Mucosa of descending colon (tissue), 3 donors: ENCODE data around the gene CC2D1A. TPM values are rescaled to one million over a fixed set of nuclear protein-coding genes. Genes with fewer than 3 reads are reported as not detected.

Experiments
- ATAC-seq: fragments of 200-7000 bp; cut with Tn5 transposase; one replicate; pipeline ENCODE4 v1.9.1; 2020; ENCODE audit warnings: mild to moderate bottlenecking, moderate library complexity
- DNase-seq, 3 donors: peaks; one replicate each; pipeline ENCODE4 v3.0.0-alpha.2; 2020
- H3K36me3 ChIP-seq: fragments of 200-600 bp; one replicate; pipeline ENCODE4 v1.8.0; 2021; ENCODE audit warnings: low read depth, mild to moderate bottlenecking
- H3K4me1 ChIP-seq: fragments of 200-600 bp; one replicate; pipeline ENCODE4 v1.8.0; 2021; ENCODE audit warnings: low read depth, mild to moderate bottlenecking
- H3K4me3 ChIP-seq: fragments of 200-600 bp; one replicate; pipeline ENCODE4 v1.8.0; 2021; ENCODE audit warnings: mild to moderate bottlenecking
- H3K9me3 ChIP-seq: fragments of 200-600 bp; one replicate; pipeline ENCODE4 v1.8.0; 2021; ENCODE audit warnings: mild to moderate bottlenecking
- CTCF ChIP-seq: fragments of 200-600 bp; IDR thresholded peaks from one replicate; pipeline ENCODE4 v1.8.0; 2022; ENCODE audit warnings: antibody characterized with exemption, mild to moderate bottlenecking
- intact Hi-C, 2 donors: fragments of 100-400 bp; cut with DNase I in 1 of 2; cut with micrococcal nuclease in 1 of 2; formaldehyde crosslinking; loops; one replicate each; pipeline versions ENCODE4 v1.11.0 to v1.11.1; 2022; cut with DNase I, micrococcal nuclease
- total RNA-seq, 3 donors: library from RNA; stranded (reverse); fragmentation: NEBNext Ultra II Directional in 2 of 3; extraction: Animal tissue kit (Norgen Biotek cat#: 25700) in 2 of 3; gene quantifications; one replicate each; pipeline versions ENCODE4 v1.2.1 to v1.2.4, GENCODE V29; 2021 to 2023
- donor health status: DM: no; HTN: no; CAD: no; lungs with moderate emphysema.
- donor health status: DM: no; HTN: no; CAD: no.
- donor health status: DM: no; HTN: yes; CAD: no.

The CC2D1A gene
- total RNA-seq, 3 donors from 2014 or later = 68.4 to 118 (median 101) TPM

- H3K36me3 ChIP-seq = no peaks in the 10 kb centered on the region
- no peak for ATAC-seq
- DNase-seq = no peak
- H3K4me1 ChIP-seq = peaks cover 65% of the 10 kb centered on the region
- no peak overlapping the region for H3K4me3 ChIP-seq
- H3K9me3 ChIP-seq = no peaks in the 10 kb centered on the region
- TF ChIP-seq CTCF = no peak
- intact Hi-C loops = loop anchor here (5.0 to 10.0 kb wide), 2 partner anchors 189 to 191 kb away; partner anchors contain the start of gene MISP3 (in 2 of the 2)
Measured at GRCh38 chr19:13883516-13884064, 22.4 kb upstream of the CC2D1A start.

DNA sequence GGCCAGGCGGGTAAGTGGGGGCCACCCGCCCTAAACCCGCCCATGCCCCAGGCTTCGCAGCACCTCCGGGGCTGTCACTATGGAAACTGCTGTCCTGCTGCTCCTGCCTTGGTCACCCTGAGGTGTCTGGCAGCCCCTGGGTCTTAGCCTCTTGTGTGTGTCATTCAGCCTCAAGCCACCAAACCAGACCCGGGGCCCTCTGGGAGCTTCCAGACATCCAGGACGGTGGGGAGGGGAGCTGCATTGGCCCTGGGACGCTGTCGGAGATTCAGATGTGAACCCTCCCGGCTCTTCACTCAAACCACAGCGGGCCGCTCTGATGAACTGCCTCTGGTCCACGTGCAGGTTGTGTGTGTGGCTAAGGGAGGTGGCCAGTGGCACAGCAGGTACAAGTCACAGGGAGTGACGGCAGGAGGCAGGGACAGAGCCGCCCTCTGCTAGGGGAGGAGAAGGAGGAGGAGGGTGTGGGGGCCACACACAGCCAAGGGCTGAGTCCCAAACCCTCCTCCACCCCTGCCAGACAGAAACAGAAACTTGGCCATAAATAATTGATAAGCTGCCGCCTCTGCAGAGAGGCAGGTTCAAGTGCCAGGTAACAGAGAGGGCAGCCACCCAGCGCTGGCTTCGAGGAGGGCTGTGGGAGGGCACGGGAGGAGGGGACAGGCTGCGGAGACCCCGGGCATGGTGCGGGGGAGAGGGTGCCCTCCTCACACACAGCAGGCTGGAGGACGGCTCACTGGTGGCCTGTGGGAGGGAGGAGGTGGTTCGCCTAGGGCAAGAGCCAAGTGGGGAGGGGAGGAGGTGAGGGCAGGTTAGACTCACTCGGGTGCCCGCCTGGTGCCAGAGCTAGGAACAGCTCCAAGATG is 21.0 kb upstream of the CC2D1A start:
- no peaks in the 10 kb centered on the region for H3K36me3 ChIP-seq
- H3K4me3 ChIP-seq = no peak overlapping the region
- DNase-seq = peak; percentile 76 to 86 (median 78)
- intact Hi-C loops = loop anchor here (5.0 to 10.0 kb wide), 2 partner anchors 187 to 190 kb away; partner anchors contain the start of gene MISP3 (in 2 of the 2)
- peak; percentile 63 for ATAC-seq
- no peaks in the 10 kb centered on the region for H3K9me3 ChIP-seq
- no peak for TF ChIP-seq CTCF
- peaks cover 62% of the 10 kb centered on the region for H3K4me1 ChIP-seq

DNA sequence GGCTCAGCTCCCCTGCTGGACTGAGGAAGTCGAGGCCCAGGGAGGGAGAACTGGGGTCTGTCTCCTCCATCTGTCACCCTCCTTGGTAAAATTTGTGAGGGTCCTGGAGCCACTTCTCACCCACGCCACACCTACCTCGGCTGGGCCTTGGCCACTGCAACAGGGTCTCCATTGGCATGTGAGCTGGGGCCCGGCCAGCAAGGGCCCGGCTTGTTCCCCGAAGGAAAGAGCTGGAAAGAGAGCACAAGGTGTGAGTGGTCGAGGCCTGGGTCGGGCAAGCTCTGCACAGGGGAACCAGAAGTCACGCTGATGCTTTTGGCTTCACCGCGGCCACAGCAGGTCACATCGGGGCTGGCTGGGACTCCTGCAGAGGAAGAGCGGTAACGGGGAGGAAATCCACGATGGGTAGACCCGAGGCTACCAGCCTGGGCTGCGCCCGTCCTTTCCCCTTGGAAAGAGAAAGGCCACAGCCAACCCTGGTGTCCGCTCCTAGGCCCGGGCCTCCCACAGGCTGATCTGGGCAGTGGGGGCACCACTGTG is 20.1 kb upstream of the CC2D1A start:
- DNase-seq (peak in 1 of 3 donors; percentile 45), ATAC-seq (no peak)
- intact Hi-C loops = loop anchor here in 1 of 2 donors (10.0 kb wide), 1 partner anchor 189 kb away; the partner anchor contains the start of gene MISP3
- Histone ChIP-seq H3K4me1 (peaks cover 53% of the 10 kb centered on the region), H3K36me3 (no peaks in the 10 kb centered on the region), H3K9me3 (no peaks in the 10 kb centered on the region), H3K4me3 (no peak overlapping the region)
- no peak for TF ChIP-seq CTCF

DNA sequence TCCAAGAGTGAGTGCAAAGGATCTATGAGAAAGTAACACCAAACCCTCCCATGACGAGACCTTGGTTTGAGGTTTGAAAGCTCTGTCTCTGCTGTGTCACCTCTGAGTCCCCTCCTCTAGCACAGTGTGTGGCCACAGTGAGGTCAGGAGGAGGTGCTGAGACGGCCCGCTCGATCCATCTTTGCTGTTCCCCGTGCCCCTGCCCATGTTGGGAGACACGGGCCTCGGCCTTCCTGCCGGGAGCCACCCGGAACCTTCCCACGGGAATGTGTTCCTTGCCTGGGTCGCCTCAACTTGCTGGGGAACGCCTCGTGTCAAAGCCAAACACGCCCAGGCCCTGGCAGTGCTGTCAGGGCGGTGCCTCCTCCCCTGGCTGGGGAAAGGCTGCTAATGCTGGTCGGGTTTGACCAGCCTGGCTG is 19.0 kb upstream of the CC2D1A start:
- Histone ChIP-seq H3K36me3 (no peaks in the 10 kb centered on the region), H3K9me3 (no peaks in the 10 kb centered on the region), H3K4me1 (peaks cover 43% of the 10 kb centered on the region), H3K4me3 (no peak overlapping the region)
- peak; percentile 65 to 87 (median 86) for DNase-seq
- ATAC-seq = peak; percentile 66
- intact Hi-C loops = loop anchor here in 1 of 2 donors (10.0 kb wide), 1 partner anchor 188 kb away; the partner anchor contains the start of gene MISP3
- TF ChIP-seq CTCF = no peak

DNA sequence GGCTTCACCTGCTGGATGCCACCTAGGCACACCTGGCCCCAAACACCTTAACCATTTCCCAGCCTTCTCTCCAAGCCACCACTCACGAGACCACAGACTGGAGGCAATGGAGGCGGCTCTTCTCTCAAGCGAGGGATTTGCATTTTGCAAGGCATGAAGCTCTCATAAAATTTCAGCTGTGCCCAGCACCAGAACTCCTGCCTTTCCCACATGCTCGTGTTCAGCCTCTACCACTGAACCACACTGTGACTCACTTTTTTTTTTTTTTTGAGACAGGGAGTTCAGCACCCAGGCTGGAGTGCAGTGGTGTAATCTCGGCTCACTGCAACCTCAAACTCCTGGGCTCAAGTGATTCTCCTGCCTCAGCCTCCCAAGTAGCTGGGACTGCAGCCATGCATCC is 18.5 kb upstream of the CC2D1A start:
- ATAC-seq (peak; percentile 12), DNase-seq (no peak)
- Histone ChIP-seq H3K4me3 (no peak overlapping the region), H3K36me3 (no peaks in the 10 kb centered on the region), H3K9me3 (no peaks in the 10 kb centered on the region), H3K4me1 (peaks cover 42% of the 10 kb centered on the region)
- intact Hi-C loops = loop anchor here in 1 of 2 donors (10.0 kb wide), 1 partner anchor 187 kb away; the partner anchor contains the start of gene MISP3
- no peak for TF ChIP-seq CTCF
